ENCODE results near the gene DGKD. TPM values are rescaled to one million over a fixed set of nuclear protein-coding genes. Genes with fewer than 3 reads are reported as not detected.

DGKD gene
- total and polyA plus RNA-seq, 9 of the 15 experiments (the other 6 are each of a cell fraction or from before 2014, with no cell fraction given), result 0.52 to 29.5 (median 10.6) TPM

DNA sequence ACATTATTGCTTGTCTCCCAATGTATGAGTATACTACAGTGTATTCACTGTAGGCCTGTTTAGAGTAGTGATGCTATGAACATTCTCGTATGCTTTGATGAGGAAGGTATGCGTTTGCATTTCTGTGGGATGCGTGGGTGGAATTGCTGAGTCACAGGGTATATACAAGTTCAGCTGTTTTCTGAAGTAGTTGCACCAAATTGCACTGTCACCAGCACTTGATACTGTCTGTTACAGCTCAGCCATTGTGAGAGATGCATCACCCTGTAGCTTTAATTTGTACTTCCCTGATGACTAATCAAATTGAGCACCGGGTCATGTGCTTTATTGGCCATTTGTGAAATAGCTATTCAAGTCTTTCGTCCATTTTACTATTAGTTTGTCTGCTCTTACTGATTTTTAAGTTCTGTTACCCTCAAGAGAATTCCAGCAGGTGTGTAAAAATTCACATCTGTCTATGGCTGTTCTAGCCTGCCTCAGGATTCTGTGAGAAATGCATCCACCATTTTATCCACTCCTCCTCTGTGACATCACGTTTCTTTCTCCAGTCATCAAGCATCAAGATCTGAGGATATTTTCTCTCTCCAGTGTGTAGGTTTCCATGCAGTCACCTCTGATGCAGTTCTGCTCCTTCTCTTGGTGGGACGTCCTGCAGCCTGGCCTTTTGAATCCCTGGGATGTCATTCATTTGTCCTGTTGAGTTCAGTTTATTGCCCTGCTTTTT, 72.5 kb downstream of the DGKD start (continued):
- TF ChIP-seq NFYB (IDR thresholded peaks at IDR 0.05; ENCODE audit: extremely low read depth, insufficient read length) (no peak), POLR2AphosphoS5 (IDR thresholded peaks at IDR 0.05; ENCODE audit: control insufficient read depth, insufficient read depth, low read depth, low read length) (no peak), CBFA2T2 (conservative IDR thresholded peaks at IDR 0.05) (peak; percentile 25; the same call in 1 of the 2 replicates), PTBP1 (IDR thresholded peaks at IDR 0.05; ENCODE audit: low read depth, low read length) (no peak), DDX20 (tag; IDR thresholded peaks at IDR 0.05; ENCODE audit: low read depth) (no peak), TRIM28 (IDR thresholded peaks at IDR 0.05) (peak; percentile 88), NCOA4 (IDR thresholded peaks at IDR 0.05; ENCODE audit: partially characterized antibody) (no peak), TAF9B (IDR thresholded peaks at IDR 0.05; ENCODE audit: partially characterized antibody) (peak; percentile 98), RBM17 (IDR thresholded peaks at IDR 0.05; ENCODE audit: borderline replicate concordance, low read depth, low read length) (no peak), PHF20 (IDR thresholded peaks at IDR 0.05; ENCODE audit: partially characterized antibody) (no peak), NEUROD1 (IDR thresholded peaks at IDR 0.05; ENCODE audit: borderline replicate concordance, low read depth, low read length, partially characterized antibody) (peak; percentile 65), PPARD (CRISPR knock-in tag; IDR thresholded peaks at IDR 0.05) (no peak), DPF2 (IDR thresholded peaks at IDR 0.05) (peak; percentile 94), TCFL5 (CRISPR knock-in tag; conservative IDR thresholded peaks at IDR 0.05) (no peak), CBX5 (IDR thresholded peaks at IDR 0.05; ENCODE audit: borderline replicate concordance, low read depth) (no peak), YY1 (IDR thresholded peaks at IDR 0.05; ENCODE audit: borderline replicate concordance in 1 of 3, control insufficient read depth in 1 of 3, extremely low read depth in 1 of 3, insufficient read depth in 3 of 3, insufficient read length in 1 of 3, insufficient replicate concordance in 2 of 3, low read depth in 1 of 3, low read length in 2 of 3) (peak in 1 of 3 experiments; percentile 73), MTA2 (IDR thresholded peaks at IDR 0.05; ENCODE audit: low read depth) (peak; percentile 37; the same call in 1 of the 2 replicates), CTBP1 (IDR thresholded peaks at IDR 0.05; ENCODE audit: borderline replicate concordance) (peak; percentile 96), ELF1 (tag; IDR thresholded peaks at IDR 0.05) (peak; percentile 53; the same call in 1 of the 2 replicates), KAT8 (IDR thresholded peaks at IDR 0.05; ENCODE audit: low read depth) (no peak), ARHGAP35 (IDR thresholded peaks at IDR 0.05; ENCODE audit: partially characterized antibody) (no peak), TEAD1 (CRISPR knock-in tag; IDR thresholded peaks at IDR 0.05) (peak in 1 of 2 experiments; percentile 69; a peak in 1 of 4 replicates)
- TF ChIP-seq, protein P1, sequence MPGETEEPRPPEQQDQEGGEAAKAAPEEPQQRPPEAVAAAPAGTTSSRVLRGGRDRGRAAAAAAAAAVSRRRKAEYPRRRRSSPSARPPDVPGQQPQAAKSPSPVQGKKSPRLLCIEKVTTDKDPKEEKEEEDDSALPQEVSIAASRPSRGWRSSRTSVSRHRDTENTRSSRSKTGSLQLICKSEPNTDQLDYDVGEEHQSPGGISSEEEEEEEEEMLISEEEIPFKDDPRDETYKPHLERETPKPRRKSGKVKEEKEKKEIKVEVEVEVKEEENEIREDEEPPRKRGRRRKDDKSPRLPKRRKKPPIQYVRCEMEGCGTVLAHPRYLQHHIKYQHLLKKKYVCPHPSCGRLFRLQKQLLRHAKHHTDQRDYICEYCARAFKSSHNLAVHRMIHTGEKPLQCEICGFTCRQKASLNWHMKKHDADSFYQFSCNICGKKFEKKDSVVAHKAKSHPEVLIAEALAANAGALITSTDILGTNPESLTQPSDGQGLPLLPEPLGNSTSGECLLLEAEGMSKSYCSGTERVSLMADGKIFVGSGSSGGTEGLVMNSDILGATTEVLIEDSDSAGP (CRISPR knock-in tag; IDR thresholded peaks at IDR 0.05), result peak; percentile 73; the same call in 1 of the 2 replicates
- TF ChIP-seq, protein P2, sequence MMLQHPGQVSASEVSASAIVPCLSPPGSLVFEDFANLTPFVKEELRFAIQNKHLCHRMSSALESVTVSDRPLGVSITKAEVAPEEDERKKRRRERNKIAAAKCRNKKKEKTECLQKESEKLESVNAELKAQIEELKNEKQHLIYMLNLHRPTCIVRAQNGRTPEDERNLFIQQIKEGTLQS (IDR thresholded peaks at IDR 0.05), result peak; percentile 93
- TF ChIP-seq, protein P2 (CRISPR knock-in tag; conservative IDR thresholded peaks at IDR 0.05), result peak; percentile 80
- TF ChIP-seq, protein P3, sequence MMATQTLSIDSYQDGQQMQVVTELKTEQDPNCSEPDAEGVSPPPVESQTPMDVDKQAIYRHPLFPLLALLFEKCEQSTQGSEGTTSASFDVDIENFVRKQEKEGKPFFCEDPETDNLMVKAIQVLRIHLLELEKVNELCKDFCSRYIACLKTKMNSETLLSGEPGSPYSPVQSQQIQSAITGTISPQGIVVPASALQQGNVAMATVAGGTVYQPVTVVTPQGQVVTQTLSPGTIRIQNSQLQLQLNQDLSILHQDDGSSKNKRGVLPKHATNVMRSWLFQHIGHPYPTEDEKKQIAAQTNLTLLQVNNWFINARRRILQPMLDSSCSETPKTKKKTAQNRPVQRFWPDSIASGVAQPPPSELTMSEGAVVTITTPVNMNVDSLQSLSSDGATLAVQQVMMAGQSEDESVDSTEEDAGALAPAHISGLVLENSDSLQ (IDR thresholded peaks at IDR 0.05), result peak; percentile 61; the same call in 1 of the 2 replicates
